Spleen (tissue), 7 donors: Measurements from ENCODE around the gene PAOX.

Experiments
- POLR2A ChIP-seq, 3 donors: fragments of 450-650 bp; IDR thresholded peaks; one replicate each; pipeline ENCODE4 v1.5.1; 2017; ENCODE audit warnings: antibody characterized with exemption in 3 of 3, mild to moderate bottlenecking in 1 of 3
- POLR2AphosphoS5 ChIP-seq, 3 donors: sonication (generic); formaldehyde crosslinking; IDR thresholded peaks; one replicate each; pipeline ENCODE4 v1.5.1; 2017; ENCODE audit warnings: antibody characterized with exemption in 3 of 3
- TF ChIP-seq, protein P1 (sequence below), 11 experiments: fragments of 200-600 bp in 7 of 11; fragments of 450-650 bp in 4 of 11; sonication (generic) in 4 of 11; IDR thresholded peaks in 8 of 11; conservative IDR thresholded peaks in 3 of 11; 1 replicate in 7 of 11; 2 replicates in 4 of 11; pipeline versions ENCODE4 v1.4.0 to v1.8.0; 2016 to 2021; ENCODE audit warnings: antibody characterized with exemption in 11 of 11, inconsistent platforms in 4 of 11, mild to moderate bottlenecking in 1 of 11
- donor health status: DM: no; HTN: no; CAD: no; lungs with moderate emphysema.
- donor health status: DM: no; HTN: no; CAD: no.
- donor health status: DM: no; HTN: no; CAD: no.

DNA sequence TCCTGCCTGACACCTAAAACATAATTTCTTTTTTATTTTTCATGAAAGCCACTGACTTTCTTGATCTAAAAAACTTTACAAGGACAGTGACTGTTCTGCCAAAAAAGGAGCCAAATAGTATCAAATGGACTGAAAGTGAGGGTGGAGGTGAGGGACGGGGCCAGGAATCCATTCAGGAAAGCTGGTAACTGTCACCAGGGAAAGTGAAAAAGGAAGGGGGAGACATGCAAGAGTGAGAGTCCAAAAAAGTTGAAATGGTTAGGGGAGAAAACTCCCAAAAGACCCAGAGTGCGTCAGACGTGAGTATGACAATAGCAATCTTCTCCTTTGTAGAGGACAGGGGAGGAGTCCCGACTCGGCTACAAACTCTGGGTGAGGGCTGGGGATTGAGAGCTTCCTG, 34.8 kb upstream of the PAOX start:
- TF ChIP-seq, protein P1, sequence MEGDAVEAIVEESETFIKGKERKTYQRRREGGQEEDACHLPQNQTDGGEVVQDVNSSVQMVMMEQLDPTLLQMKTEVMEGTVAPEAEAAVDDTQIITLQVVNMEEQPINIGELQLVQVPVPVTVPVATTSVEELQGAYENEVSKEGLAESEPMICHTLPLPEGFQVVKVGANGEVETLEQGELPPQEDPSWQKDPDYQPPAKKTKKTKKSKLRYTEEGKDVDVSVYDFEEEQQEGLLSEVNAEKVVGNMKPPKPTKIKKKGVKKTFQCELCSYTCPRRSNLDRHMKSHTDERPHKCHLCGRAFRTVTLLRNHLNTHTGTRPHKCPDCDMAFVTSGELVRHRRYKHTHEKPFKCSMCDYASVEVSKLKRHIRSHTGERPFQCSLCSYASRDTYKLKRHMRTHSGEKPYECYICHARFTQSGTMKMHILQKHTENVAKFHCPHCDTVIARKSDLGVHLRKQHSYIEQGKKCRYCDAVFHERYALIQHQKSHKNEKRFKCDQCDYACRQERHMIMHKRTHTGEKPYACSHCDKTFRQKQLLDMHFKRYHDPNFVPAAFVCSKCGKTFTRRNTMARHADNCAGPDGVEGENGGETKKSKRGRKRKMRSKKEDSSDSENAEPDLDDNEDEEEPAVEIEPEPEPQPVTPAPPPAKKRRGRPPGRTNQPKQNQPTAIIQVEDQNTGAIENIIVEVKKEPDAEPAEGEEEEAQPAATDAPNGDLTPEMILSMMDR (IDR thresholded peaks at IDR 0.05 in 8 of 11, conservative IDR thresholded peaks at IDR 0.05 in 3 of 11), result no peak
- TF ChIP-seq POLR2A (IDR thresholded peaks at IDR 0.05) (no peak), POLR2AphosphoS5 (IDR thresholded peaks at IDR 0.05) (no peak)
